Measurements from ENCODE around the gene TMOD4.
"Not testable (repeated sequence)": the region's sequence is repeated elsewhere in the genome, so short reads cannot be mapped to it uniquely, and the experiment has no call there.

Gene TMOD4

DNA sequence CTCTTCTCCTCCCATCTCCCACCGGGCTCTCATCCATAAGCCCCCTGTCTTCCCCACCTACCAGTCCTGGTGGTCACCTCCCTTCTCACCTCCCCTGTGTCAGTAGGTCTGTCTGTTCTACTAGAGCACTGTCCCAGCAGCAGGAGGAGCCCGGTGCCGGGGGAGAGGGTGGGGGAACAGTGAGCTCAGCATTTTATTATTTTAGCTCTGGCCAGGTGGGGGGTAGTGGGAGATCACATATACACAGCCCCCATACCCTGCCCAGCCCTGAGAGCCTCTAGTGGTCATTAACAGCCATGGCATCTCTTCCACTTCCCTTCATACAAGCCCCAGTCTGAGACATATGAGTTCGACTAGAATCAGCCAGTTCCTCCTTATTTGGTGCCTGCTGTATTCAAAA is at the start of gene TMOD4:
Gene TMOD4 (minus strand): TSS at position 119 of the 400 bp plus-strand sequence. CDS start 1,106 bp downstream, outside the sequence.
- DNase-seq = peak; percentile 21

DNA sequence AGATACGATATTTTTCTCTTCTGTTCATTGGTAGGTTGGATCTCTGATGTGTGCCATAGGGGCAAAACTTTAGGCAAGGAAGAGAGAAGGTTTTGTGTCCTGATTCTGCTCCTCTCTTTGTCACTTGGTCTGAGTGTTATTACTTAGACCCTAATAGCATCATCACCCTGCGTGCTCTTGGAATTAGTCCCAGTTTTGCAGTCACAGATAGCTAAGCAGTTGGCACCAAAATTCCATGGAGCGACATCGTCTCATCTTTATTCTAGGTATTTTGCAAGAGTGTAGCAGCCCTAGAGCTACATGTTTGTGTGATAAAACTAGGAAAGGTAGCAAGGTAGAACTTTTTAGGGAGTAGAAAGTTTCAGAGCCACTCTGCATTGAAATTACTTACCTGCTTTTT is 46.3 kb upstream of the TMOD4 start:
- no peak for DNase-seq

DNA sequence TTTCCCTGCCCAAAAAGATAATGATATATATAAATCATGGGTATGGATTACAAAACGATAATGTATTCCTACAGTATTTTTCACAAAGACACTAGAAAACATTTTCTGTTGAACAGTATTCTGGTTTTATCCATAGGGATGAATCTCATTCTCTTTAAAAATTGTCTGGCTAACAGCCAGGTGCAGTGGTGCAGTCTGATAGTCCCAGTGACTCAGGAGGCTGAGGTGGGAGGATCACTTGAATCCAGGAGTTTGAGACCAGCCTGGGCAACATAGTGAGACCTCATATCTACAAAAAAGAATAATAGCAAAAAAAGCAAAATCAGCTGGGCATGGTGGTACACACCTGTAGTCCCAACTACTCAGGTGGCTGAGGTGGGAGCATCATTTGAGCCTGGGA is 45.8 kb upstream of the TMOD4 start:
- DNase-seq = no peak

DNA sequence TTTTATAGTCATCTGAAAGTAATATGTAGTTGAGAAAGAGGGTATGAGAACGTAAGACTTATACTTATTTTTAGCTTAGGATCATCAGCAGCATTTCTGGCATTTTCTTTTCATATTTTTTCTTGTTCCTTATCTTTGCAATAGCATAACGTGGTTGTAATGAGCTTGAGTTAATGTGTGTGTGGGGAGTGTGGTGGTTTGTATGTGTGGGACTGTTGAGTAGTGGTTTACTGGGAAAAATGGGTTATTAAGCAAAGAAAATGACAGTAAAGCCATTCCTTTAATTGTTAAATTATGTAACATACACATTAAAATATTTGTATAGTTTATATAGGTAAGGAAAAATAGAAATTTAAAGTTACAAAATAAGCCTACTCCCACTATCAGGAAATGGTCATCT is 37.8 kb upstream of the TMOD4 start:
- DNase-seq = no peak

DNA sequence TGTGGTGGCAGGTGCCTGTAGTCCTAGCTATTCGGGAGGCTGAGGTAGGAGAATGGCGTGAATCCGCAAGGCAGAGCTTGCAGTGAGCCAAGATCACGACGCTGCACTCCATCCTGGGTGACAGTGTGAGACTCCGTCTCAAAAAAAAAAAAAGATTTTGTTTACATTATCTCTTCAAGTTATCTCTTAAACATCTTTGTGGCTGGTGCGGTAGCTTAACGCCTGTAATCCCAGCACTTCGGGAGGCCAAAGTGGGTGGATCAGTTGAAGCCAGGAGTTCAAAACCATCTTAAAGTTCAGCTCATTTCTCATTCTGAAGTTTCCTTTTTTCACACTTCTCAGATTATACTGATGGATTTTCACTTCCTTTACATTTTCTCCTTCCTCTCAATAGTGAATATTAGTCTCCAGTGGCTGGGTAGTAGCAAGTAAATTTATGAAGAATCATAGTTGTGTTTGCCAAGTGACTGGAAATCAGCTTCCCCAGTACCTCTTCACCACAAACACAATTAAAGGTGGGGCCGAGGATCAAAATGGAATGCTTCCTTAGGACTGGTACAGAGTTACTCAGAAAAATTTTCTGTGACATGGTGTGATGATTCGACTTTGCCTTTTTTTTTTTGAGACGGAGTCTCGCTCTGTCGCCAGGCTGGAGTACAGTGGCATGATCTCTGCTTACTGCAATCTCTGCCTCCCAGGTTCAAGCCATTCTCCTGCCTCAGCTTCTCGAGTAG is 36.4 kb upstream of the TMOD4 start:
- DNase-seq = no peak

DNA sequence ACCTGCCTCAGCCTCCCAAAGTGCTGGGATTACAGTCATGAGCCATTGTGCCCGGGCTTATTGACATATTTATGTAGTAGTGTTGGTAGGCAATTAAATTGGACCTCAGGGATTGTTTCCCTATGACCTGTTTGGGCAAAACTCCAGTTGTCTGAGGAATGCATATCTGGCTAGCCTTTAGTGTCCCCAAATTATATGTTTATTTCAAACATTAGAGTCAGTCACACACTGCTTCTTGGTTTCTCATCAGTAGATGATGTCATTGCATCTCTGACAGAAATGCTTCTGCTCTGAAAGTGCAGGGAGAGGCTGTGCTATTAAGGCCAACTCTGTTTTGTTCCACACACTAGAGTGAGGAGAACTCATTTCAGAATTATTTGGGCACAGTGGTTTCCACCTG is 35.0 kb upstream of the TMOD4 start:
- peak; percentile 21 for DNase-seq

DNA sequence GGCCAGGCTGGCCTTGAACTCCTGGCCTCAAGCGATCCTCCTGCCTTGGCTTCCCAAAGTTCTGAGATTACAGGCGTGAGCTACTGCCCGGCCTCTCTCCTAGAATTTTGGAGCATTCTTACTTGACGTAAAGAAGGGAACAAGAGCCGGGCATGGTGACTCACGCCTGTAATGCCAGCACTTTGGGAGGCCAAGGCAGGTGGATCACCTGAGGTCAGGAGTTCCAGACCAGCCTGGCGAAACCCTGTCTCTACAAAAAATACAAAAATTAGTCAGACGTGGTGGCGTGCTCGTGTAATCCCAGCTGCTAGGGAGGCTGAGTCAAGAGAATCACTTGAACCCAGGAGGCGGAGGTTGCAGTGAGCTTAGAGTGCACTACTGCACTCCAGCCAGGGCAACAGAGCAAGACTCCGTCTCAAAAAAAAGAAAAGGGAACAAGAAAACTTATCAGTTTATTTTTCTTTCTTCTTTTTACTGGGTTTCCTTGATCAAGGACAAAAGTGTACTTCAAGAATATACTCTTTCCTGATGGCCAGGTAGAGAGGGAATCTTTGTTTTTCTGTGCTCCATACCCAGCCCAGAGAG is 29.7 kb upstream of the TMOD4 start:
- DNase-seq = not testable (repeated sequence)

DNA sequence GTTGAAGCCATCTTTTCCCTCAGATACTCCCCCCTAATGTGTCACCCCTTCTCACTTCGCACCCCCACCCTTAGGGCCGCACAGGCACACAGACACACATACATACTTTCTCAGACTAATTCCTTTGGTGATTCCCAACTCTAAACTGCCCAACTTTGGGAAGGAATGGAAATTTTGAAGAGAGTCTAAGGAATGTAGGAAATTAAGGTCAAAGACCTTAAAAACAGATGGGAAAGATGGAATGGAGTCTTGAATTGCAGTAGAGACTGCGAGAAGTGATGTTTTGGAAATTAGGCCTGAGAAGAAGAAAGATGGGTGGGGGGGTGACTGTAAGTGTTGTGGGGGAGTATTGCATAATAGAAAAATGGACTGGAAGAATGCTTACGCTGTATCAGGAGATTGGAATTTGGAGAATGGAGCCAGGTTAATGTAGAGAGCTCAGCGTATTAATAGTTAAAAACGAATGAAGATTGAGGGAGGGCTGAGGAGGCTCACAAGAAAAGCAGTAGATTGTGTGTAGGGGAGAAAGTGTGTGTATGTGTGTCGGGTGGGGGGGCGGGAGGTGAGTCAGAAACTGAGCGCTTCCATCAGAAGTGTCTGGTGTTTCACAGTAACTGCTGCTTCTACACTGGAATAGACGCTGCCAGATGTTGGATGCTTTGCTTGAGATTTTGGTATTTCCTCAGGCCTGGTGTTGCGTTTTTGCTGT is 24.2 kb upstream of the TMOD4 start:
- peak; percentile 88 for DNase-seq

DNA sequence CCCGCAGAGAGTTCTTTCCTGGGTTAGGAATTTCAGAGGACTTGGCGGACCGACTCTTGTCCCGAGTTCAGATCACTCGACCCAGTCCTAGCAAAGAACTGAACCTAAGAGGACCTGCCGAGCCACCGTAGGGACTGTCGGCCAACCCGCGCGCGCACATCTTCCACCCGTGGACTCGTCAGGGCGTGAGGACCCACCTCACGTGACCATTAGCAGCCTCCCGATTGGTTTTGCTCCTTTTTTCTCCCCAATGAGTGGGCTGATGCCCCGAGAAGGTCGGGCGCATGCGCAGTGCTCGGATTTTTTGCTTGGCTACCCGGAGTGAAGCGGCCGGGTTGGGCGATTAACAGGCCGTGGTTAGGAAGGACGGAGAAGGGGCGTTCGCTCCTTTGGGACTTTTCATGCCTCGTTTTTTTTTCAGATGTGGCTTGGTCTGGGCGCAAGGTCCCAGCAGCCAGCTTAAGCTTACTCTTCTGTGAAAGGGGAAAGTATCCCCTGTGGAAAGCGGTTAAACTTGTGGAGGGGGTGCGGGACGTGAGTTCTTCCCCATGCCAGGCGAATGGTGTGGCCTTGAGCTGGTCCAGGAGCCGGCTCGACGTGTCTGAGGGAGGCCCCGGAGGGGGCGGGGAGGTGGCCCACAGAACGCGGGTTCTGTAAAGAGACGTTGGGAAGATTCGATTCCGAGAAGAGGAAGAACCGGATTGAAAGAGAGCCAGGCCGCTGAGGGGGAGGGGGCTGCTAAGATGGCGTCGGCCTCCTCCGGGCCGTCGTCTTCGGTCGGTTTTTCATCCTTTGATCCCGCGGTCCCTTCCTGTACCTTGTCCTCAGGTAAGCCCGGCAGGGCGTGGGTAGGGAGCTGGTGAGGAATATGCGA is 22.7 kb upstream of the TMOD4 start, which contains the start of gene PIP5K1A:
Gene PIP5K1A (plus strand): TSS at position 299 of the 874 bp plus-strand sequence. CDS start 445 bp downstream, at position 744.
- peak; percentile 94 for DNase-seq

DNA sequence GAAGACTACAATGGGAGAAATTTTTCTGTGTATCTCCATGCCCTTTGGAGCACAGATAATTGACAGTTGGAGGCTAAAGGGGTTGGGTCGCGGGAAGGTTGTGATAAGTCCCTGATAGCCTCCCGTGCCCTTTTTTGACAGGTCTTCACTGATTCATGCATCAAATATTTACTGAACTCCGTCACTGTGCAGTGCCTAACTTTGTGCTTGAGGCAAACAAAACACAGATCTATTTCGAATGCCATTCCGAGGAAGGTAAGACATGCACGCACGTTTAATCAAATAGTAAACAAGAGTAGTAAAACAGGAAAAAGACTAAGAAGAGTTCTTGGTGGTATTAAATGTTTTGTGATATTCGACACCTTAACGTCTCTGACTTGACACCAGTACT is 22.1 kb upstream of the TMOD4 start:
- no peak for DNase-seq

DNA sequence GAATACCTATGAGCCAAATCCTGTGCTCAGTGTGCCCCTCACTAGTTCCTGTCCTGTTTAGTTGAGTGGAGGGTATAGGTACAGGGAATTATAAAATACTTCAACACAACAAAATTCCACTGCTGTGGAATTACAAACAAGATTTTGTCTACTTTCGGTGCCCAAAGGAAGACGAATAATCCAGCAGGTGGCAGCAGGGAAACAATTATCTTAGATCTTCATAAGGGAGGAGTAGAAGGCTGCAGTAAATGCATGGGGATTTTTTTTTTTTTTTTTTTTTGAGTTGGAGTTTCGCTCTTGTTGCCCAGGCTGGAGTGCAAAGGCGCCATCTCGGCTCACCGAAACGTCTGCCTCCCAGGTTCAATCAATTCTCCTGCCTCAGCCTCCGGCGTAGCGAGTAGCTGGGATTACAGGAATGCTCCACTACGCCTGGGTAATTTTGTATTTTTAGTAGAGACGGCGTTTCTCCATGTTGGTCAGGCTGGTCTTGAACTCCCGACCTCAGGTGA is 20.6 kb upstream of the TMOD4 start:
- peak; percentile 82 for DNase-seq

DNA sequence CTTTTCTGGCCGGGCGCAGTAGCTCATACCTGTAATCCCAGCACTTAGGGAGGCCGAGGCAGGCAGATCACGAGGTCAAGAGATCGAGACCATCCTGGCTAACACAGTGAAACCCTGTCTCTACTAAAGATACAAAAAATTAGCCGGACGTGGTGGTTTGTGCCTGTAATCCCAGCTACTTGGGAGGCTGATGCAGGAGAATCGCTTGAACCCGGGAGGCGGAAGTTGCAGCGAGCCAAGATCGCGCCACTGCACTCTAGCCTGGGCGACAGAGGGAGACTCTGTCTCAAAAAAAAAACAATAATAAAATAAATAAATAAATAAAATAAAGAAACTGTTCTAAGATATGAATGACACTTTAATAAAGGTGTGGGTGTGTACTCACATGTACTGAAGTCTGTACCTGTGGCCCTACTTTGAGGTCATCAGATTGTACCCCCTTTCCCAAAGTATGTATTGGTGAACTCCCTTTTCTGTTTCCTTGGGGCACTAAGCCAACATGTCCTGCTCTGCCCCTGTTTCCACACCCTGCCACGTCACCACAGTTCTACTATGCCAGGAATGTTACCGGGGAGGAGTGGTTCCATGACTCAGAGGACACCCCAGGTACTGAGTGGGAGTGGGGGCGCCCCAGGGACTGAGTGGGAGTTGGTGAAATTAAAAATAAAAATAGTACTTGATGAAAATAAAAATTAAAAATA is 19.3 kb upstream of the TMOD4 start:
- peak; percentile 98 for DNase-seq

DNA sequence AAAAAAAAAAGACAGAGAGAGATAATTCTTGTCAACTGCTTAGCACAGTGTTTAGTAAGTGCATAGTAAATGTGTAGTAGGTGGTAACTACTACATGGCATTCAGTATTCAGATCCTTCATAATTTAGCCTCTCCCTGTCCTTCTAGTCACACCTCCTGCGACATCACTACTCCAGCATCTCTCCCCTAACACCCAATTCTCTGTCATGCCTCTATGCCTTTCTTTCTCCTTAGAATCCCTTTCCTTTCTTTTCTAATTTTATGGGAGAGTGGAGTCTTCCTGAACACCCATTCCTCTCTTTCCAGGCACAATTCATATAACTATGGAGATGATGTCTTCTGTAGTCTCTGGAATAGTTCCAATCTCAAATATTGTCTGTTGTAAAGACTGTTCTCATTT is 18.1 kb upstream of the TMOD4 start:
- DNase-seq = peak; percentile 3

DNA sequence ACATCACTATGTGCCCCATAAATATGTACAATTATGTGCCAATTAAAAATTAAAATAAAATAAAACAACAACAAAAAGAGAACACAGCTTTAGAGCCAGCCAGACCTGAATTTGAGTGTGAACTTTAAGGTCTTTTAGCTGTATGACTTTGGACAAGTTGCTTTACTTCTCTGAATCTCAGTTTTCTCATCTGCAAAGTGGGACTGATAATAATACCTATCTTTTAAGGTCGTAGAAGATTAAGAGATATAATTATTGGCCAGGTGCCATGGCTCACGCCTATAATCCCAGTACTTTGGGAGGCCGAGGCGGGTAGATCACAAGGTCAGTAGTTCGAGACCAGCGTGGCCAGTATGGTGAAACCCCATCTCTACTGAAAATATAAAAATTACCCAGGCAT is 17.5 kb upstream of the TMOD4 start:
- no peak for DNase-seq

DNA sequence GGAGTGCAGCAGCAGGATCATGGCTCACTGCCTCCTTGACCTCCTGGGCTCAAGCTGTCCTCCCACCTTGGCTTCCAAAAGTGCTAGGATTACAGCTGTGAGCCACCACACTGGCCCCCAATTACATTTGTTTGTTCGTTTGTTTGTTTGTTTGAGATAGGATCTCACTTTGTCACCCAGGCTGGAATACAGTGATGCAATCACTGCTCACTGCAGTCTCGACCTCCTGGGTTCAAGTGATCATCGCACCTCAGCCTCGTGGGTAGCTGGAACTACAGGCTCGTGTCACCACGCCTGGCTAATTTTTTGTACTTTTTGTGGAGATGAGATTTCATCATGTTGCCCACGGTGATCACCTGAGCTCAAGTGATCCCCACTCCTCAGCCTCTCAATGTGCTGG is 16.3 kb upstream of the TMOD4 start:
- no peak for DNase-seq

DNA sequence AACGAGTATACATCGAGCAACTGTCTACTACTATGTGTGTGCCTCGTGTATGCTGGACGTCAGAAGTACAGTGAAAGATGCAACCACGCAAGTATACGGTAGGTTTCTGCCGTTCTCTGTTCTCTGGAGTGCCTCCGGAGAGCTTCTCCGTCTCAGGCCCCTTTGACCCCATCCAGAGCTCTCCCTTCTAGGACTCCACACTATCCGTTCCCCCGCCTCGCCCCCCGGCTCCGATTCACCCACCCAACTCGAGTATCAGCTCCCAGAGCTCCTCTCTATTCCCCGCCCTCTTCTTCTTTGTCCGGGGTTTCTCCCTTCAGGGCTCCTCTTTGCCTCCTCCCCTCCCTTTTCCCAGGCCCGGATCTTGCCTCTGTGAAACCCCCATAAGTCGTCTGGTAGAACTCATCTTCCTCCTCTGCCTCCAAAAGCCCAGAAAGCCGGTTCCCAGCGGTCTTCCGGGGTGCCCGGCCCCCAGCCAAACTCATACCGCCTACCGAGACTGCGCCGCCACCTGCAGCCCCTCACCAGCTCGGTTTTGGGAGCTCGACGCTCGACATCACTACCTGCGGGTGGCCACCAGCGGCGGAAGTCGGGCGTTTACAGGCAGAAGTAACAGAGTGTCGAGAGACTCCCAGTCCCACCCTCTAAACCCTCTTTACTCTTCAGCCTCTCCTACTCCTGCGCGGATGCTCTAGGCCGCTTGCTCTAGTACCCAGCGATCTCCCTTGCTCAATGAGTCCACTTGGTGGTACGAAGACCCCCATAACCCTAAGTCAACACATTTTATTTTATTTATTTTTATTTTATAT is 14.1 kb upstream of the TMOD4 start, which contains the start of gene VPS72:
Gene VPS72 (minus strand): TSS at position 561 of the 809 bp plus-strand sequence. CDS start 76 bp downstream, at position 485.
- DNase-seq = peak; percentile 88

DNA sequence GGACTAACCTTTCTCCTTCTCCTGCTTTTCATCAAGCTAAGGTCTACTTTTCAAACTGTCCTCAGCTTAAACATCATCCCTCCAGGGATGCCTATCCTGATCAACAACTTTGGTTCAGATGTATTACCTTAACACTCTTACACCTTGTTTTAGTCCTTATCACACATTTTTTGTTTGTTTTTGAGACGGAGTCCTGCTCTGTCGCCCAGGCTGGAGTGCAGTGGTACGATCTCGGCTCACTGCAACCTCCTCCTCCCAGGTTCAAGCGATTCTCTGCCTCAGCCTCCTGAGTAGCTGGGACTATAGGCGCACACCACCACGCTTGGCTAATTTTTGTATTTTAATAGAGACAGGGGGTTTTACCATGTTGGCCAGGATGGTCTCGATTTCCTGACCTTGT is 12.9 kb upstream of the TMOD4 start:
- not testable (repeated sequence) for DNase-seq

DNA sequence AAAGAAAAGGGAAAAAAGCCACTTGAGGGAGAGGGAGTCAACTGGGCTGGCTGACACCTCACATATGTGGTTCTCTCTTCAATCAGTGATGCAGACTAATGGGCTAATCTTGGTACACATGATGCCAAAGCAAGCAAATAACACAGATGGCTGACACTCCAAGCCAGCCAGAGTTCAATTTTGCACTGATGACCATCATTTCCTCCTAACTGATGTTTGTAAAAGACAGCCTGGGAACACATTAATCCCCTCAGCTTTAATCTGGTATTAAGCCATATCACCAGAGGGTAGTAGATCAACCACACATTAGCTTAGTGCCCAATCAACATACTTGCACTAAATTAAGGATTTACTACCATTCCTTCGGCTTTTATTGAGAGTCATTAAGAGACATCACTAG is 11.4 kb upstream of the TMOD4 start:
- DNase-seq = no peak

DNA sequence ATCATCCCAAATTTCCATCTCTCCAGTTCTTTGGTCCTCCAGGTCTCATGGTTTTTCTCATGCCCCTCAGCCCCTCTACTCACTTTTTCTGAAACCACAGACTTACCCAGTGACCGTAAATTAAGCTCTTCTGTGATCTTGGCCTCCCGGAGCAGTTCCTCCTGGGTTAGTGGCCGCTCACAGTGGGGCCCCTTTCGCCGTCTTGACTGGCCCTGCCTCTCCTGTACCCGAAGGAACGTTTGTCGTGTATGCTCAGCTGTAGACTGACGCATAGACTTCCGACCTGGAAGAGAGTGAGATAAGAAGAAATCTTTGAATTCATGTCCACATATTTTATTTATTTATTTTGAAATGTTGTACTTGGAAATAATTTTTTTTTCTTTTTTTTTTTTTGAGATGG is 8.4 kb upstream of the TMOD4 start:
- DNase-seq = no peak

DNA sequence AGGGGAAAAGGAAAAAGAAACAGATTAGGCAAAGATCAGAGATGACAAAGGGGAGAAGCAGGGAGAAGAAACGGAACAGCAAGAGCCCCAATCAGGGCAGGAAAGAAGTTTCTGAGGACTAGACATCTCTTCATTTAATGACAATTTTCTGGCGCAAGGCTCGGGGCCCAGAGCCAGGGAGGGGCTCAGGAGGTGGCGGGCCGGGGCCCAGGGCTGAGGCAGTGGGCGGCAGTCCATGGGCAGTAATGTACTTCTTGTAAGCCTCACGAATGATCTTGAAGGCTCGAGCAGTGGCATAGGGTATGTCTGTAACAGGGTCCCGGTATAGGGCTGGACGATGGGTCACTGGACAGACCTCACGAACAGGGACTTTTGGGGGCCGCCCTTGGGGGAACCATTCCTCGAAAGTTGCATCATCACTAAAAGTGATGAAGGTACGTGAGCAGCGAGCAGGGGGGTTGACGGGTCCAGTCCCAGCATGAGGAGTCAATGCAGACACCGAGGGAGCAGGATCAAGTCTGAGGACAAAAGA is 799 bp upstream of the TMOD4 start:
- no peak for DNase-seq

Data from HCEC 1CT (cell line).